Measurements from ENCODE around the gene CD63.

- TF ChIP-seq, protein P1, sequence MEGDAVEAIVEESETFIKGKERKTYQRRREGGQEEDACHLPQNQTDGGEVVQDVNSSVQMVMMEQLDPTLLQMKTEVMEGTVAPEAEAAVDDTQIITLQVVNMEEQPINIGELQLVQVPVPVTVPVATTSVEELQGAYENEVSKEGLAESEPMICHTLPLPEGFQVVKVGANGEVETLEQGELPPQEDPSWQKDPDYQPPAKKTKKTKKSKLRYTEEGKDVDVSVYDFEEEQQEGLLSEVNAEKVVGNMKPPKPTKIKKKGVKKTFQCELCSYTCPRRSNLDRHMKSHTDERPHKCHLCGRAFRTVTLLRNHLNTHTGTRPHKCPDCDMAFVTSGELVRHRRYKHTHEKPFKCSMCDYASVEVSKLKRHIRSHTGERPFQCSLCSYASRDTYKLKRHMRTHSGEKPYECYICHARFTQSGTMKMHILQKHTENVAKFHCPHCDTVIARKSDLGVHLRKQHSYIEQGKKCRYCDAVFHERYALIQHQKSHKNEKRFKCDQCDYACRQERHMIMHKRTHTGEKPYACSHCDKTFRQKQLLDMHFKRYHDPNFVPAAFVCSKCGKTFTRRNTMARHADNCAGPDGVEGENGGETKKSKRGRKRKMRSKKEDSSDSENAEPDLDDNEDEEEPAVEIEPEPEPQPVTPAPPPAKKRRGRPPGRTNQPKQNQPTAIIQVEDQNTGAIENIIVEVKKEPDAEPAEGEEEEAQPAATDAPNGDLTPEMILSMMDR (conservative IDR thresholded peaks at IDR 0.05; ENCODE audit: low read depth, low read length): no peak
- no peak for TF ChIP-seq EZH2 (IDR thresholded peaks at IDR 0.05; ENCODE audit: borderline replicate concordance, low read depth, low read length, poor library complexity, severe bottlenecking)
Measured at GRCh38 chr12:55727643-55728185, 1.1 kb downstream of the CD63 start.
